K562 (cell line): ENCODE data around the gene TSPOAP1.

ENCODE experiments used
- CHD2 ChIP-seq: IDR thresholded peaks from 2 replicates; pipeline ENCODE4 v1.6.1; 2011; ENCODE audit warnings: low read depth, low read length
- FOSL1 ChIP-seq: fragments of 200-800 bp; sonication (Bioruptor generic); conservative IDR thresholded peaks from 2 replicates; pipeline ENCODE4 v1.6.1; 2016; ENCODE audit warnings: missing genetic modification characterization, missing compliant biosample characterization
- KLF1 ChIP-seq: fragments of 450-650 bp; IDR thresholded peaks from 2 replicates; pipeline ENCODE4 v1.6.1; 2016; ENCODE audit warnings: missing genetic modification characterization, missing compliant biosample characterization
- POLR2AphosphoS5 ChIP-seq: IDR thresholded peaks from 2 replicates; pipeline ENCODE4 v1.6.1; 2011; ENCODE audit warnings: mild to moderate bottlenecking, low read depth, low read length, moderate library complexity; ENCODE audit not compliant: control insufficient read depth, insufficient read depth
- SP1 ChIP-seq: sonication (generic); formaldehyde crosslinking; IDR thresholded peaks from 2 replicates; pipeline ENCODE4 v1.8.1; 2022; ENCODE audit warnings: mild to moderate bottlenecking, missing genetic modification reagents
- ZNF140 ChIP-seq: fragments of 250-450 bp; sonication (Bioruptor Pico); IDR thresholded peaks from 2 replicates; pipeline ENCODE4 v1.8.0; 2021; ENCODE audit warnings: moderate library complexity, mild to moderate bottlenecking, inconsistent platforms
- TF ChIP-seq, protein P1 (sequence below), 3 experiments: IDR thresholded peaks in 2 of 3; conservative IDR thresholded peaks in 1 of 3; 2 replicates each; pipeline ENCODE4 v1.5.1; 2011 to 2012; ENCODE audit warnings: low read length in 3 of 3, mild to moderate bottlenecking in 3 of 3, control low read depth in 2 of 3, improper control_type of control experiment in 1 of 3, inconsistent platforms in 1 of 3, low read depth in 1 of 3, mixed read lengths in 1 of 3, moderate library complexity in 1 of 3; ENCODE audit not compliant: insufficient read depth in 2 of 3
- TF ChIP-seq, protein P2 (sequence below): fragments of 200-600 bp; sonication (generic); IDR thresholded peaks from one replicate; pipeline ENCODE4 v1.6.1; 2012; ENCODE audit warnings: mild to moderate bottlenecking, low read depth, low read length, inconsistent platforms
- TF ChIP-seq, protein P3 (sequence below): conservative IDR thresholded peaks from 2 replicates; pipeline ENCODE4 v1.6.1; 2011; ENCODE audit warnings: low read depth, mild to moderate bottlenecking, low read length; ENCODE audit not compliant: control insufficient read depth
- TF ChIP-seq, protein P4 (sequence below): fragments of 200-800 bp; sonication (Bioruptor generic); IDR thresholded peaks from 2 replicates; pipeline ENCODE4 v1.6.1; 2016; ENCODE audit warnings: missing genetic modification characterization, missing compliant biosample characterization

DNA sequence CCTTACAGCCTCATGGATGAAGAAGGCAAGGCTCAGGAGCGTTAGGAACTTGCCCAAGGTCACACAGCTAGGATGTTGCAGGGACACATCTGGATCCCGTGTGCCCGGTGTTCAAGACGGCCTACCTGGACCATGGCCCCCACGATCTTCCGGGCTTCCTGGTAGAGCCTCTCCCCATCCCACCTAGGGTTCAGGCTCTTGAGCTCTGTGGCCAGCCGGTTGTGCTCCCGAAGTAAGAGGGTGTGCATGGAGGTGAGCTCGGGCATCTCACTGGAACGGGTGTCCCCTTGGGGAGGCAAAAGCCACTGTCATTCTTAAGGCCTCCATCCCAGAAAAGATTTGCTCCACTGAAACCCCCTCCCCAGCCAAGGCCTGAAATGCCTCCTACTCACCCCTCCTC, 53.2 kb downstream of the TSPOAP1 start:
- TF ChIP-seq SP1 (no peak), FOSL1 (tag) (no peak), KLF1 (tag) (no peak), POLR2AphosphoS5 (no peak), CHD2 (no peak), ZNF140 (CRISPR knock-in tag) (no peak)
- TF ChIP-seq, protein P1, sequence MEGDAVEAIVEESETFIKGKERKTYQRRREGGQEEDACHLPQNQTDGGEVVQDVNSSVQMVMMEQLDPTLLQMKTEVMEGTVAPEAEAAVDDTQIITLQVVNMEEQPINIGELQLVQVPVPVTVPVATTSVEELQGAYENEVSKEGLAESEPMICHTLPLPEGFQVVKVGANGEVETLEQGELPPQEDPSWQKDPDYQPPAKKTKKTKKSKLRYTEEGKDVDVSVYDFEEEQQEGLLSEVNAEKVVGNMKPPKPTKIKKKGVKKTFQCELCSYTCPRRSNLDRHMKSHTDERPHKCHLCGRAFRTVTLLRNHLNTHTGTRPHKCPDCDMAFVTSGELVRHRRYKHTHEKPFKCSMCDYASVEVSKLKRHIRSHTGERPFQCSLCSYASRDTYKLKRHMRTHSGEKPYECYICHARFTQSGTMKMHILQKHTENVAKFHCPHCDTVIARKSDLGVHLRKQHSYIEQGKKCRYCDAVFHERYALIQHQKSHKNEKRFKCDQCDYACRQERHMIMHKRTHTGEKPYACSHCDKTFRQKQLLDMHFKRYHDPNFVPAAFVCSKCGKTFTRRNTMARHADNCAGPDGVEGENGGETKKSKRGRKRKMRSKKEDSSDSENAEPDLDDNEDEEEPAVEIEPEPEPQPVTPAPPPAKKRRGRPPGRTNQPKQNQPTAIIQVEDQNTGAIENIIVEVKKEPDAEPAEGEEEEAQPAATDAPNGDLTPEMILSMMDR (IDR thresholded peaks at IDR 0.05 in 2 of 3, conservative IDR thresholded peaks at IDR 0.05 in 1 of 3; ENCODE audit: insufficient read depth in 2 of 3, low read depth in 1 of 3, low read length in 3 of 3) = no peak
- TF ChIP-seq, protein P2, sequence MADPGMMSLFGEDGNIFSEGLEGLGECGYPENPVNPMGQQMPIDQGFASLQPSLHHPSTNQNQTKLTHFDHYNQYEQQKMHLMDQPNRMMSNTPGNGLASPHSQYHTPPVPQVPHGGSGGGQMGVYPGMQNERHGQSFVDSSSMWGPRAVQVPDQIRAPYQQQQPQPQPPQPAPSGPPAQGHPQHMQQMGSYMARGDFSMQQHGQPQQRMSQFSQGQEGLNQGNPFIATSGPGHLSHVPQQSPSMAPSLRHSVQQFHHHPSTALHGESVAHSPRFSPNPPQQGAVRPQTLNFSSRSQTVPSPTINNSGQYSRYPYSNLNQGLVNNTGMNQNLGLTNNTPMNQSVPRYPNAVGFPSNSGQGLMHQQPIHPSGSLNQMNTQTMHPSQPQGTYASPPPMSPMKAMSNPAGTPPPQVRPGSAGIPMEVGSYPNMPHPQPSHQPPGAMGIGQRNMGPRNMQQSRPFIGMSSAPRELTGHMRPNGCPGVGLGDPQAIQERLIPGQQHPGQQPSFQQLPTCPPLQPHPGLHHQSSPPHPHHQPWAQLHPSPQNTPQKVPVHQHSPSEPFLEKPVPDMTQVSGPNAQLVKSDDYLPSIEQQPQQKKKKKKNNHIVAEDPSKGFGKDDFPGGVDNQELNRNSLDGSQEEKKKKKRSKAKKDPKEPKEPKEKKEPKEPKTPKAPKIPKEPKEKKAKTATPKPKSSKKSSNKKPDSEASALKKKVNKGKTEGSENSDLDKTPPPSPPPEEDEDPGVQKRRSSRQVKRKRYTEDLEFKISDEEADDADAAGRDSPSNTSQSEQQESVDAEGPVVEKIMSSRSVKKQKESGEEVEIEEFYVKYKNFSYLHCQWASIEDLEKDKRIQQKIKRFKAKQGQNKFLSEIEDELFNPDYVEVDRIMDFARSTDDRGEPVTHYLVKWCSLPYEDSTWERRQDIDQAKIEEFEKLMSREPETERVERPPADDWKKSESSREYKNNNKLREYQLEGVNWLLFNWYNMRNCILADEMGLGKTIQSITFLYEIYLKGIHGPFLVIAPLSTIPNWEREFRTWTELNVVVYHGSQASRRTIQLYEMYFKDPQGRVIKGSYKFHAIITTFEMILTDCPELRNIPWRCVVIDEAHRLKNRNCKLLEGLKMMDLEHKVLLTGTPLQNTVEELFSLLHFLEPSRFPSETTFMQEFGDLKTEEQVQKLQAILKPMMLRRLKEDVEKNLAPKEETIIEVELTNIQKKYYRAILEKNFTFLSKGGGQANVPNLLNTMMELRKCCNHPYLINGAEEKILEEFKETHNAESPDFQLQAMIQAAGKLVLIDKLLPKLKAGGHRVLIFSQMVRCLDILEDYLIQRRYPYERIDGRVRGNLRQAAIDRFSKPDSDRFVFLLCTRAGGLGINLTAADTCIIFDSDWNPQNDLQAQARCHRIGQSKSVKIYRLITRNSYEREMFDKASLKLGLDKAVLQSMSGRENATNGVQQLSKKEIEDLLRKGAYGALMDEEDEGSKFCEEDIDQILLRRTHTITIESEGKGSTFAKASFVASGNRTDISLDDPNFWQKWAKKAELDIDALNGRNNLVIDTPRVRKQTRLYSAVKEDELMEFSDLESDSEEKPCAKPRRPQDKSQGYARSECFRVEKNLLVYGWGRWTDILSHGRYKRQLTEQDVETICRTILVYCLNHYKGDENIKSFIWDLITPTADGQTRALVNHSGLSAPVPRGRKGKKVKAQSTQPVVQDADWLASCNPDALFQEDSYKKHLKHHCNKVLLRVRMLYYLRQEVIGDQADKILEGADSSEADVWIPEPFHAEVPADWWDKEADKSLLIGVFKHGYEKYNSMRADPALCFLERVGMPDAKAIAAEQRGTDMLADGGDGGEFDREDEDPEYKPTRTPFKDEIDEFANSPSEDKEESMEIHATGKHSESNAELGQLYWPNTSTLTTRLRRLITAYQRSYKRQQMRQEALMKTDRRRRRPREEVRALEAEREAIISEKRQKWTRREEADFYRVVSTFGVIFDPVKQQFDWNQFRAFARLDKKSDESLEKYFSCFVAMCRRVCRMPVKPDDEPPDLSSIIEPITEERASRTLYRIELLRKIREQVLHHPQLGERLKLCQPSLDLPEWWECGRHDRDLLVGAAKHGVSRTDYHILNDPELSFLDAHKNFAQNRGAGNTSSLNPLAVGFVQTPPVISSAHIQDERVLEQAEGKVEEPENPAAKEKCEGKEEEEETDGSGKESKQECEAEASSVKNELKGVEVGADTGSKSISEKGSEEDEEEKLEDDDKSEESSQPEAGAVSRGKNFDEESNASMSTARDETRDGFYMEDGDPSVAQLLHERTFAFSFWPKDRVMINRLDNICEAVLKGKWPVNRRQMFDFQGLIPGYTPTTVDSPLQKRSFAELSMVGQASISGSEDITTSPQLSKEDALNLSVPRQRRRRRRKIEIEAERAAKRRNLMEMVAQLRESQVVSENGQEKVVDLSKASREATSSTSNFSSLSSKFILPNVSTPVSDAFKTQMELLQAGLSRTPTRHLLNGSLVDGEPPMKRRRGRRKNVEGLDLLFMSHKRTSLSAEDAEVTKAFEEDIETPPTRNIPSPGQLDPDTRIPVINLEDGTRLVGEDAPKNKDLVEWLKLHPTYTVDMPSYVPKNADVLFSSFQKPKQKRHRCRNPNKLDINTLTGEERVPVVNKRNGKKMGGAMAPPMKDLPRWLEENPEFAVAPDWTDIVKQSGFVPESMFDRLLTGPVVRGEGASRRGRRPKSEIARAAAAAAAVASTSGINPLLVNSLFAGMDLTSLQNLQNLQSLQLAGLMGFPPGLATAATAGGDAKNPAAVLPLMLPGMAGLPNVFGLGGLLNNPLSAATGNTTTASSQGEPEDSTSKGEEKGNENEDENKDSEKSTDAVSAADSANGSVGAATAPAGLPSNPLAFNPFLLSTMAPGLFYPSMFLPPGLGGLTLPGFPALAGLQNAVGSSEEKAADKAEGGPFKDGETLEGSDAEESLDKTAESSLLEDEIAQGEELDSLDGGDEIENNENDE = no peak
- TF ChIP-seq, protein P3, sequence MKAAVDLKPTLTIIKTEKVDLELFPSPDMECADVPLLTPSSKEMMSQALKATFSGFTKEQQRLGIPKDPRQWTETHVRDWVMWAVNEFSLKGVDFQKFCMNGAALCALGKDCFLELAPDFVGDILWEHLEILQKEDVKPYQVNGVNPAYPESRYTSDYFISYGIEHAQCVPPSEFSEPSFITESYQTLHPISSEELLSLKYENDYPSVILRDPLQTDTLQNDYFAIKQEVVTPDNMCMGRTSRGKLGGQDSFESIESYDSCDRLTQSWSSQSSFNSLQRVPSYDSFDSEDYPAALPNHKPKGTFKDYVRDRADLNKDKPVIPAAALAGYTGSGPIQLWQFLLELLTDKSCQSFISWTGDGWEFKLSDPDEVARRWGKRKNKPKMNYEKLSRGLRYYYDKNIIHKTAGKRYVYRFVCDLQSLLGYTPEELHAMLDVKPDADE = no peak
- TF ChIP-seq, protein P4, sequence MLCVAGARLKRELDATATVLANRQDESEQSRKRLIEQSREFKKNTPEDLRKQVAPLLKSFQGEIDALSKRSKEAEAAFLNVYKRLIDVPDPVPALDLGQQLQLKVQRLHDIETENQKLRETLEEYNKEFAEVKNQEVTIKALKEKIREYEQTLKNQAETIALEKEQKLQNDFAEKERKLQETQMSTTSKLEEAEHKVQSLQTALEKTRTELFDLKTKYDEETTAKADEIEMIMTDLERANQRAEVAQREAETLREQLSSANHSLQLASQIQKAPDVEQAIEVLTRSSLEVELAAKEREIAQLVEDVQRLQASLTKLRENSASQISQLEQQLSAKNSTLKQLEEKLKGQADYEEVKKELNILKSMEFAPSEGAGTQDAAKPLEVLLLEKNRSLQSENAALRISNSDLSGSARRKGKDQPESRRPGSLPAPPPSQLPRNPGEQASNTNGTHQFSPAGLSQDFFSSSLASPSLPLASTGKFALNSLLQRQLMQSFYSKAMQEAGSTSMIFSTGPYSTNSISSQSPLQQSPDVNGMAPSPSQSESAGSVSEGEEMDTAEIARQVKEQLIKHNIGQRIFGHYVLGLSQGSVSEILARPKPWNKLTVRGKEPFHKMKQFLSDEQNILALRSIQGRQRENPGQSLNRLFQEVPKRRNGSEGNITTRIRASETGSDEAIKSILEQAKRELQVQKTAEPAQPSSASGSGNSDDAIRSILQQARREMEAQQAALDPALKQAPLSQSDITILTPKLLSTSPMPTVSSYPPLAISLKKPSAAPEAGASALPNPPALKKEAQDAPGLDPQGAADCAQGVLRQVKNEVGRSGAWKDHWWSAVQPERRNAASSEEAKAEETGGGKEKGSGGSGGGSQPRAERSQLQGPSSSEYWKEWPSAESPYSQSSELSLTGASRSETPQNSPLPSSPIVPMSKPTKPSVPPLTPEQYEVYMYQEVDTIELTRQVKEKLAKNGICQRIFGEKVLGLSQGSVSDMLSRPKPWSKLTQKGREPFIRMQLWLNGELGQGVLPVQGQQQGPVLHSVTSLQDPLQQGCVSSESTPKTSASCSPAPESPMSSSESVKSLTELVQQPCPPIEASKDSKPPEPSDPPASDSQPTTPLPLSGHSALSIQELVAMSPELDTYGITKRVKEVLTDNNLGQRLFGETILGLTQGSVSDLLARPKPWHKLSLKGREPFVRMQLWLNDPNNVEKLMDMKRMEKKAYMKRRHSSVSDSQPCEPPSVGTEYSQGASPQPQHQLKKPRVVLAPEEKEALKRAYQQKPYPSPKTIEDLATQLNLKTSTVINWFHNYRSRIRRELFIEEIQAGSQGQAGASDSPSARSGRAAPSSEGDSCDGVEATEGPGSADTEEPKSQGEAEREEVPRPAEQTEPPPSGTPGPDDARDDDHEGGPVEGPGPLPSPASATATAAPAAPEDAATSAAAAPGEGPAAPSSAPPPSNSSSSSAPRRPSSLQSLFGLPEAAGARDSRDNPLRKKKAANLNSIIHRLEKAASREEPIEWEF (CRISPR knock-in tag) = no peak
